ENCODE data around the gene FAM174B.

FAM174B gene

GRCh38 chr15:92638709-92639365 is 16.7 kb downstream of the FAM174B start:
- DNase-seq (ENCODE audit: low read depth in 2 of 2) = no peak

GRCh38 chr15:92638291-92638708 is 17.3 kb downstream of the FAM174B start:
- no peak for DNase-seq (ENCODE audit: low read depth in 2 of 2)

GRCh38 chr15:92637626-92638025 is 17.9 kb downstream of the FAM174B start:
- DNase-seq (ENCODE audit: low read depth in 2 of 2) = no peak

- DNase-seq (ENCODE audit: low read depth in 2 of 2) = no peak
These were observed 18.6 kb downstream of the FAM174B start for GRCh38 chr15:92636908-92637481.

GRCh38 chr15:92636401-92636907 is 19.1 kb downstream of the FAM174B start:
- no peak for DNase-seq (ENCODE audit: low read depth in 2 of 2)

- no peak for DNase-seq (ENCODE audit: low read depth in 2 of 2)
These were observed 20.8 kb downstream of the FAM174B start for GRCh38 chr15:92634671-92635201.

- no peak for DNase-seq (ENCODE audit: low read depth in 2 of 2)
These were observed 21.5 kb downstream of the FAM174B start for GRCh38 chr15:92634060-92634459.

- DNase-seq (ENCODE audit: low read depth in 2 of 2) = no peak
These were observed 22.2 kb downstream of the FAM174B start for GRCh38 chr15:92633418-92633817.

GRCh38 chr15:92633001-92633400 is 22.6 kb downstream of the FAM174B start:
- no peak for DNase-seq (ENCODE audit: low read depth in 2 of 2)

GRCh38 chr15:92631721-92632120 is 23.9 kb downstream of the FAM174B start:
- DNase-seq (ENCODE audit: low read depth in 2 of 2) = no peak

- no peak for DNase-seq (ENCODE audit: low read depth in 2 of 2)
These were observed 25.5 kb downstream of the FAM174B start for GRCh38 chr15:92629975-92630626.

- no peak for DNase-seq (ENCODE audit: low read depth in 2 of 2)
These were observed 26.1 kb downstream of the FAM174B start for GRCh38 chr15:92629276-92629974.

- DNase-seq (ENCODE audit: low read depth in 2 of 2) = no peak
These were observed 28.6 kb downstream of the FAM174B start for GRCh38 chr15:92627014-92627413.

- no peak for DNase-seq (ENCODE audit: low read depth in 2 of 2)
These were observed 30.2 kb downstream of the FAM174B start for GRCh38 chr15:92625251-92625980.

- no peak for DNase-seq (ENCODE audit: low read depth in 2 of 2)
These were observed 31.1 kb downstream of the FAM174B start for GRCh38 chr15:92624401-92624991.

GRCh38 chr15:92623435-92623834 is 32.1 kb downstream of the FAM174B start:
- DNase-seq (ENCODE audit: low read depth in 2 of 2) = no peak

GRCh38 chr15:92621972-92622533 is 33.5 kb downstream of the FAM174B start:
- no peak for DNase-seq (ENCODE audit: low read depth in 2 of 2)

- DNase-seq (ENCODE audit: low read depth in 2 of 2) = no peak
These were observed 34.6 kb downstream of the FAM174B start for GRCh38 chr15:92620991-92621390.

GRCh38 chr15:92619145-92620101 is 36.2 kb downstream of the FAM174B start:
- DNase-seq (ENCODE audit: low read depth in 2 of 2) = no peak
